ENCODE measurements around the gene MYO5C. TPM values are rescaled to one million over a fixed set of nuclear protein-coding genes. Genes with fewer than 3 reads are reported as not detected.

MYO5C gene
- total RNA-seq, 3 donors from 2014 or later: 0.40 to 0.61 (median 0.46) TPM

DNA sequence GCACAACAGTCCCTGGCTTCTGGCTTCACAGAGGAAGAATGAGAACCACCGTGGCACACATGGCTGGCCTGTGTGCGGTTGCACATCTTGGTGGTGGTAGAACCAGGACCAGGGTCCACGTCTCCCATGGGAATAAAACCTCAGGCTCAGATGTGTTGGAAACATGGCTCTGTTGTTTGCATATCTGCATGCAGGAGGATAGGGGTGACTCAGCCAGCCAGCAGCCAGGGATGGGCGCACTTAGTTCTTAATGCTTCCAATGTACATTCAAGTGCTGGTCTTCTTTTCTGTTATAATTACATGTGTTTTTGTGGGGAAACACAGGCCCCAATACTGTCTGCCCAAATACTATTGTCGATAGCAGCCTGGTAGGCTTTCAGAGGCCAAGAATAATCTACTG, 147.2 kb downstream of the MYO5C start:
- no peaks in the 10 kb centered on the region for H3K9me3 Mint-ChIP-seq
- H3K27me3 Mint-ChIP-seq (ENCODE audit: low read depth): no peaks in the 10 kb centered on the region
- H3K4me1 Mint-ChIP-seq (ENCODE audit: low read depth): no peaks in the 10 kb centered on the region
- H3K4me3 Mint-ChIP-seq: no peak overlapping the region
- ATAC-seq: no peak
- DNase-seq: no peak
- peaks cover 46% of the 10 kb centered on the region for H3K36me3 Mint-ChIP-seq (ENCODE audit: insufficient read depth)

DNA sequence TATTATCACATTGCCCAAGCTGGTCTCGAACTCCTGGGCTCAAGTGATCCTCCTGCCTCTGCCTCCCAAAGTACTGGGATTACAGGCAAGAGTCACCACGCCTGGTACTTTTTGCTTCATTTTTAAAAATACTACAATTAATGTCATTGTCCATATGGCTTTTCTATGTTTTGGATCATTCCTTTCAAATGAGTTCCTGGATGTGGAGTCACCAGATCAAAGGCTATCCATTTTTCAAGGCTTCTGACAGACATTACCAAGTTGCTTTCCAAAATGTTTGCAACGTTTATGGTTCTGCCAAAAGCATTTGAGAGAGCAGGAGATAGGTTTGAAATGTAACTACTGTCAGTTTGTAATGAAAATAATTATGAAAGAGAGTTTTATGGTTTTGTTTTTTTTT, 148.8 kb downstream of the MYO5C start:
- Mint-ChIP-seq H3K4me3 (no peak overlapping the region), H3K4me1 (ENCODE audit: low read depth) (no peaks in the 10 kb centered on the region), H3K9me3 (no peaks in the 10 kb centered on the region), H3K27me3 (ENCODE audit: low read depth) (no peaks in the 10 kb centered on the region), H3K36me3 (ENCODE audit: insufficient read depth) (peaks cover 45% of the 10 kb centered on the region)
- DNase-seq (no peak), ATAC-seq (no peak)

DNA sequence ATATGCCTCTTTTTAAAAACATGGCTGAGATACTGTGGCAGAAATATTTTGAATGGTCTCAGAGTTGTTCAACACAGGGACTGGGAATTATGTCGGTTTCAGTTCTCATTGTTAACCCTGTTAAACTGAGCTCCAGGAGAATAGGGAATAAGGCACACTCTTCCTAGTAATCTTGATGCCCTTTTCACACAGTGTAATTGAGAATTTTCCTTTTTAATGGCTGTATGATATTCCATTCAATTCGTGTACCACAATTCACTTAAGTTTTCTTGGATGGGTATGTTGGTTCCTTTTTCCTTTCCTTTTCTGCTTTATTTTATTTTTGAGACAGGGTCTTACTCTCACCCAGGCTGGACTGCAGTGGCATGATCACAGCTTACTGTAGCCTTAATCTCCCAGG, 149.3 kb downstream of the MYO5C start:
- Mint-ChIP-seq H3K9me3 (no peaks in the 10 kb centered on the region), H3K4me3 (no peak overlapping the region), H3K4me1 (ENCODE audit: low read depth) (no peaks in the 10 kb centered on the region)

DNA sequence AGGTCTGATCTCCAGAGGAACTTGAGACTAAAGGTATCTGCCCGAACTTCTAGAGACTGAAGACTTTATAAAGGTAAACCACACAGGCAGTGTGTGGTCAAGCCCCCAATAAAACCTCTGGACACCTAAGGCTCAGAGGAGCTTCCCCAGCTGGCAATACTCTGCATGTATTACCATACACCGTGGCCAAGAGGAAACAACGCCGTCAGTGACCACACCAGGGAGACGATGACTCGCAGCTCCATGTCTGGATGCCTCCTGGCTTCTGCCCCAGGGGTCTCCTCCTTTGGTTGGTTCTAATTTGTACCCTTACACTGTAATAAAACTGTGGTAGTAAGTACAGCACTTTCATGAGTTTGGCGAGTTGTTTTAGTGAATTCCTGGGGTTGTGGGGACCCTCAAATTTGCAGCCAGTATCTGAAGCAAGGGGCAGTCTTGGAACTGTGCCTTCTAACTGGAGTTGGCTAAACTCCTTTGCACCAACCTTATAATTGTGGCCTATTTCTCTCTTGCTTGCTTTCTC, 150.9 kb downstream of the MYO5C start:
- Mint-ChIP-seq H3K36me3 (ENCODE audit: insufficient read depth) (peaks cover 37% of the 10 kb centered on the region), H3K4me1 (ENCODE audit: low read depth) (no peaks in the 10 kb centered on the region), H3K9me3 (no peaks in the 10 kb centered on the region), H3K27me3 (ENCODE audit: low read depth) (no peaks in the 10 kb centered on the region), H3K4me3 (no peak overlapping the region)
- DNase-seq (no peak), ATAC-seq (no peak)

More for the DNA sequence above, 149.3 kb downstream of the MYO5C start:
- DNase-seq (no peak), ATAC-seq (no peak)
- peaks cover 44% of the 10 kb centered on the region for H3K36me3 Mint-ChIP-seq (ENCODE audit: insufficient read depth)
- H3K27me3 Mint-ChIP-seq (ENCODE audit: low read depth): no peaks in the 10 kb centered on the region

- ATAC-seq (no peak), DNase-seq (no peak)
- no peaks in the 10 kb centered on the region for H3K9me3 Mint-ChIP-seq
- no peaks in the 10 kb centered on the region for H3K4me1 Mint-ChIP-seq (ENCODE audit: low read depth)
- no peaks in the 10 kb centered on the region for H3K27me3 Mint-ChIP-seq (ENCODE audit: low read depth)
- H3K4me3 Mint-ChIP-seq: no peak overlapping the region
- H3K36me3 Mint-ChIP-seq (ENCODE audit: insufficient read depth): peaks cover 37% of the 10 kb centered on the region
Observed at GRCh38 chr15:52143873-52144272, 151.7 kb downstream of the MYO5C start.

Other genes starting within 250 kb of the MYO5C start
- gene BCL2L10, start 183.0 kb downstream of the MYO5C start, total RNA-seq: under 1 TPM in 2 of 3 donors, not detected in 1; 0.16 to 0.23 TPM
- 10 to 100 TPM in 1 of 3 donors, 1 to 10 TPM in 2; 9.0 to 12.8 (median 10.0) TPM for gene GNB5, start 104.4 kb downstream of the MYO5C start, total RNA-seq
- 10 to 100 TPM; 25.6 to 32.2 (median 29.1) TPM for gene MYO5A, start 233.1 kb upstream of the MYO5C start, total RNA-seq

Measured in activated T-cell treated with anti-CD3 and anti-CD28 coated beads, Interleukin-2, amount 50 U/mL, for 4 hours (primary cell).